GM15510 (cell line): ENCODE results near the gene CAMKK1.

Experiments used
- POLR2A ChIP-seq: IDR thresholded peaks from 3 replicates; pipeline ENCODE4 v1.6.1; 2011; ENCODE audit warnings: borderline replicate concordance; ENCODE audit not compliant: insufficient read length; ENCODE audit errors: extremely low read depth

CAMKK1 gene

DNA sequence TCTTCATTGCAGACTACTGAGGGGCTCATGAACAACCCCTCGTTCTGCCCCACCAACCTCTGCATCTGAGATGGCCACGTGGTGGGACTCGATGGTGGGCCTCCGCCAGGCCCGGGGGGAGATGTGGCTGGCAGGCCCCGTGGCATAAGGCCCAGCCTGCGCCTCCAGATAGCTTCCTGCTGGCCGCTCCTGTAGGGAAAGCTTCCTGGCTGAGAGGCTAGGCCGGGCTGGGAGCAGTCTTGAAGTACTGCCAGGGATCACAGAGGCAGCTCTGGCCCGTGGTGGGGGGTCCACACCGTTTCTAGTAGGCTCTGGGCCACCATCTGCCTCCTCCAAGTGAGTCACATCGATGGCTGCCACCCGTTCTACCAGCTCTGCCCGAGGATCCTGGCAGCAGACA, 7.6 kb downstream of the CAMKK1 start:
- TF ChIP-seq POLR2A: no peak

DNA sequence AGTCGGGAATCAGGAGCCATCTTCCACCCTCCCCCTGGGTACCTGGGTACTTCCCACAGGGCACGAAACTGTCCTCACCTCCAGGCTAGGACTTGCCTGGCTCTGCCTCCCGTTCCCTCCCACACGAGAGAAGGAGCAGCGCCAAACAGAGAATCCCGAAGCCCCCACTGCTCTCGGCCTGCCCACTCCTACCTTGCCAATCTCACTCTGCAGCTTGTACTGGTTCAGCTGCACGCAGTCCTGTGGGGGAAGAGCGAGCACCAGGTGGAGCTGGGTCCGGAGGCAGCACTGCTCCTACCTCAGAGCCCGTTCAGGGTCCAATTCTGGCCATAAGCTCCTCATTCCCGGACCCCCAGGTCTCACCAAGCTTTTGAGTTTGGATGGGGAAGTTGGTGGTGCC, 8.7 kb downstream of the CAMKK1 start:
- no peak for TF ChIP-seq POLR2A

DNA sequence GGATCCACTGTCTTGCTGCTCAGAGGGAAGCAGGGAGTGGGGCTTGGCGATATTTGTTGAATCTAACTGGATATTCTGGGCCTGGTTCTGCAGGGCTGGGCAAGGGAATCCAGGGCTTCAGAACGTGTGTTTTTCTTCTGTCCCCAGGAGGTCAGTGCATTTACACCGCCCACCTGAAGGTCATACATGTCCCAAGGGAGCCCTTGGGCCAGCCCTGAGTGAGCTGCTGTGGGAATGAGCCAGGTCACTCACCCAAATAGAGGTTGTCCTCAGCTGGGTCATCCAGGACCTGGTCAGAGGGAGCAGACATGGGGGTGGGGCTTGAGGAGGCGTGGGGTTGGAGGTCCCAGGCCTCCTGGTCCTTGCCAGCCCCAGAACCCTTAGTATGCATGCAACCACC, 10.6 kb downstream of the CAMKK1 start:
- no peak for TF ChIP-seq POLR2A

DNA sequence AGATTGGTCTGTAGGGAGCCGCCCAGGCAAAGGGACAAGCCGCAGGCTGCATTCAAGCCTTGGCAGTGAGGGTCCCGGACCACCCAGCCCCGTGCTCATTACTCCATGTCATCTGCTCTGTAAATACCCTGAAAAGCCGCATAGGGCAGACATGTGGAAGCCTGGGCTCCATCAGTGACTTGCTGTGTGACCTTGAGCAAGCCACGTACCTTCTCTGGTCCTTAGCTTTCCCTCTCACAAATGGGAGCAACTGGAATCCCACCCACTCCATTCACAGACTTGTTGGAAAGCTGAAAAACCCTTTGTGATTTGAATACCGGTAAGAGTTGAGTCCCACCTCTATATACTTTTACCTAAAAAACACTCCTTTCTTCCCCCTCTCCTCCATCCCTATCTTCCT, 11.9 kb downstream of the CAMKK1 start:
- no peak for TF ChIP-seq POLR2A

DNA sequence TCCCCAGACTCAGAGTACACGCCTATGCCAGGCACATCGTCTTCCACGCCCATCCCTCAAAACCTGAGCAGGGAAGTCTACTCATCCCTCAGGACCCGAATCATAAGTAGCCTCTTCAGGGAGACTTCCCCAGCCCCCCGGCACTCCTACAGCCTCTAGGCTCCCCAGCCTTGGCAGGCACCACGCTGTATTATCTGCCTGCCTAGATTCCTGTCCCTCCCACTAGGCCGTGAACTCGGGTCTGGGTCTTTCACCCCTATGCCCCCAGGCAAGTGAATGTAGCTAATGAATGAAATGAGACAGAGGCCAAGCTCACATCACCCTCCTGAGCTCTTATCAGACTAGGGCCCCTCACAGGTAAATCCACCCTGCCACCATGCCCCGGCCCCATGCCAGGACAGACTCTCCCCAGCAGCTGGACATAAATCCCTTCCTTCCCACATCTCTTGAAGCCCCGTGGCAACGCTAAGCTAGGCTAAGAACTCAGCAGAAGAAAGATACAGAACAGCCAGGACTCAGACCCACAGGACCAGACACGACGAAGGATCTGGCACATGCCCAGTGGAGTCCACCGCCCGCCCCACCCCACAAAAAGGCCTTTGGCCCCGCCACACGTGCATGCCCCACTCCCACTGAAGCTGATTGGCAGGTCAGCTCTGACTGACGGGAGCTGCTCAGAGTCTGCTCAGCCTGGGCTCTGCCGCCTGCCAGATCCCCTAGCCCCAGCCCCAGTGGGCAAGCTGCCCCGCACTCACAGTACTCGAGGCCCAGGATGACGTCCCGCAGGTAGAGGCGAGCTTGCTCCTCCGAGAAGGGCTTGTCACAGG, 13.0 kb downstream of the CAMKK1 start:
- no peak for TF ChIP-seq POLR2A

DNA sequence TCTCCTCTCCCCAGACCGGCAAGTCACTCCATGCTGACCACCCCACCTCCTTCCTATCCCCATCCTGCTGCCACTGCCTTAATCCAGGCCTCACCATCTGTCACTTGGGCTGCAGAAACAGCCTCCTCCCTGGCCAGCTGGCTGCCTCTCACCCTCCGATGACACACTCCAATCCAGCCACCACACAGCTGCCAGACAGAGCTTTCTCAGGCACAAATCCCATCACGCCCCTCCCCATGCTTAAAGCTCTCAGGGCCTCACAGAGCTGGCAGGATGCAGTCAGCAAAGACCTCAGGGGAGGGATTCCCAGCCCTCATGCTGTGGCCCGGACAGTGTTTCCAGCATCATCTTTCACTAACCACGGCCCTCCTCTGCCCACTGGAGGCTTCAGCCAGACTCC, 13.7 kb downstream of the CAMKK1 start:
- TF ChIP-seq POLR2A: no peak

DNA sequence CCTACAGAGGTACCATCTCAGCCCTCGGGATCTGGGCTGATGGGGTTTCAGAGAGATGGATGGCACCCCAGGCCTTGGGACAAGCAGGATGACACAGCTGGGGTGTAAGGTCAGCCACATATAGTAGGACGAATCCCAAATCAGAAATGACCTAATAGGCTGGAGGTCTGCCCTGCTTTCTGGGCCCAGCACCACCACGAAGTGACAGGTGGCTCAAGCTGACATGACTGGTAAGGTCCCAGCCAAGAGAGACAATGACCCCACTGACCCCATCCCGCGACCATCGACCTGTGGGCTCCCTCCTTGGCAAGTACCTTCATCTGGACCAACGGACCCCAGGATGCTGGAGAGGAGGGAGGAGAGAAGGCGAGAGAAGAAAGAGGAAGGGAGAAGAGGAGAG, 15.6 kb downstream of the CAMKK1 start:
- TF ChIP-seq POLR2A: no peak

DNA sequence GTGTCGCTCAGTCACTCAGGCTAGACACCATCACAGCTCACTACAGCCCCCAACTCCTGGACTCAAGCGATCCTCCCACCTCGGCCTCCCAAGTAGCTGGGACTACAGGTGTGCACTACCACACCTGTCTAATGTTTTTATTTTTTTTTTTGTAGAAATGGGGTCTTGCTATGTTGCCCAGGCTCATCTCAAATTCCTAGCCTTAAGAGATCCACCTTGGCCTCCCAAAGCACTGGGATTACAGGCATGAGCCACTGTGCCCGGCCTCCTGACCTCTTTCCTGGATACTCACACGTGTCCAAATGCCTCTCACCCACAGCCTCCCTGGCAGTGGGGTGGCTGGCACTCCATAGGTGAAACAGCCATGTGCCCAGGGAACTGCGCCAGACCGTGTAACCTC, 17.5 kb downstream of the CAMKK1 start:
- TF ChIP-seq POLR2A: no peak

DNA sequence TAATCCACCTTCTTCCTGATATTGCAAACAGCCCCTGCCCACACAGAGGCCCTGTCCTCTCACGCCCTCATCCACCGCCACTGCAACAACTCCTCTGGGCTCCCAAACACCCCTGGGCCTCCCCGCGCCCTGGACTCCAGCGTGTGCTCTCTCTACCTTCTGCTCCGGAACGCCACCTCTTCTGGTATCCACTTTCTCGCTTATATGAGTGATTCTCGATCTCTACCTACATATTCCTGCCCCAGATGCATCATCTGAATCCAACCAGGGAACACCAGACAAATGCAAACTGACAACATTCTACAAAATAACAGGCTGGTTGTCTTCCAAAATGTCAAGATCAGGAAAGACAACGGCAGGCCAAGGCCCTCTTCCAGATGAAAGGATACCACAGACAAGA, 19.0 kb downstream of the CAMKK1 start:
- TF ChIP-seq POLR2A: no peak

DNA sequence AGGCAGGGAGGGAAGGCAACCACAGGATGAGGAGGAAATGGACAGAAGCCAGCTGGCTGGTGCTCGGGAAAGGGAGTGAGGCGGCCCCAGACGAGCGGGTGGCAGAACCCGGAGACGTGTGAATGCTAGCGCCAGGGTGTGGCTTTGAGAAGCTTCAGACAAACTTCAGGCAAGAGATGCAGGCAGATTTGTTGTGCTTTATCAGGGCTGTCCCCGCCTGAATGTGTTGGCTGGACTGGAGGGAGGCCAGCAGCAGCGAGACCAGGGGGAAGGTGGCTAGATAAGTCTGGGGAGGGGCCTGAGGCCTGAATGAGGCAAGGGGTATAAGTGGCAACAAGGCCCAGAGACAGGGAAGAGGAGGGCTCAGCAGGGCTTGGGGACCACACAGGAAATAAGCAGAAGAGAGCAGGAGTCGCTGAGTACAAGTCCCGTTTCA, 22.0 kb downstream of the CAMKK1 start:
- no peak for TF ChIP-seq POLR2A

DNA sequence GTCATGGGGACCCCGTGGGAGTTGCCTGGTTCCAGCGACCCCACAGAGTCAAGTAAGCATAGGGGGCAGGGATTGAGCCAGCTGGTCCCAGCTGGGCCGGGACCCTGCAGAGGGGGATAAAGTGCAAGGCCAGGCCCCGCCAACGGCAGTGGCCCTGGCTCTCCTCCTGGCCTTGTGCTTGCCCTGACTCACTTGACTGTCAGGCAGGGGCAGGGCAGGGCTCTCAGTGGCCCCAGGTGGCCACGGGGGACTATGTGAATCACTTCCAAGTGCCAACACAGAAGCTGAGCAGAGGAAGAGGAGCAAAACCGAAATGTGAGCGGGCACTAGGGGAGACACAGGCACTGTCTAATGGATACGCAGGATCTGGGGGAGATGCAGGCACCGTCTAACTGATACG, 25.2 kb downstream of the CAMKK1 start:
- no peak for TF ChIP-seq POLR2A

DNA sequence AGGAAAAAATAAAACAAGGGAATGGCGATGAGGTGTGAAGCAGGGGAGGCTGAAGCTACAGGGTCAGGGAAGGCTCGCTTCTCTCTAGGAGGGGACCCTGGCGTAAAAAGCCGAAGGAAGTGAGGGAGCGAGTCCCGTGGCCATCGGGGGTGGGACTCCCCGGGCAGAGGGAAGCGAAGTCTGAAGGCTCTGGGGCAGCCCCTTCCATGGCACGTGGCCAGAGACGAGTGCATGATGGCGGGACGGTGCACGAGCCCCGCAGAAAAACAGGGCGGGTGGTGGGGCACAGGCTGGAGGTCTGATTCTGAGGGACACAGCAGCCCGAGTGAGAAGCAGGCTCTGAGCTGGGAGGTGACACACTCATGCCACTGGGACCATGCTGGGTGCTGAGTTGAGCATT, 25.7 kb downstream of the CAMKK1 start:
- no peak for TF ChIP-seq POLR2A

DNA sequence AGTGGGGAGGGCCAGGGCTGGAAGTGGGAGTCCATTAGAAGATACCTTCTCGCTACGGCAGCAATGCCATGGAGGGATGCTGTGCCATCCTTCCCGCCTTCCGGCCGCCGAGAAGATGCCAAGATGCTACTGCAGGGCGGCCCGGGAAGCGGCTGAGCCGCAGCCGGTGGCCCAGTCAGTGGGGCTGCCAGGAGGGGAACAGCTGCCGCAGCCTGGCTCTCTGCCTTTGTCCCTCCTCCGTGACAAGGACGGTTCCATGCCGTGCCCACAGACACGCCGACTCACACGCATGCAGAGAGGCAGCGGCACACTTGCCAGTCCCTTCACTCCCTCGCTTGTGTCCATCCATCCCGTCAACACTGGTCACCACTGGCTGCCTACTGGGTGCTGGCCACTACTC, 26.6 kb downstream of the CAMKK1 start:
- no peak for TF ChIP-seq POLR2A

DNA sequence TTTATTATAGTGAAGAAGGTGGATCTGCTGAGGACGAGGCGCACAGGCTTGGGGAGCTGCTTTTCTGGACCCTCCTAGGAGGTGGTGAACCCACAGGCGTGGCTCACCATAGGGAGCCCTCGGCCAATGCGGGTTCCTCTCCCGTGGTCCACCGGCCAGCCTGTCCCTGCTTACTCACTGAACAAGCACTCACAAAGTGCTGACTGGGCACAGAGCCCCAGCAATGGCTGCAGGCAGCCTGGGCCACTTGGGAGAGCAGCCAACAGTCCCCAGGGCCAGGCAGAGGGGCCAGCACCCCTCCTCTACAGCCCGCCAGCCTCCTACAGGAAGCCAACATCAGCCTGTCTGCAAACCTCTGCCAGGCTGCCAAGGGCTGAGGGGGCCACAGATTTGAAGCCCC, 27.7 kb downstream of the CAMKK1 start:
- TF ChIP-seq POLR2A: no peak

DNA sequence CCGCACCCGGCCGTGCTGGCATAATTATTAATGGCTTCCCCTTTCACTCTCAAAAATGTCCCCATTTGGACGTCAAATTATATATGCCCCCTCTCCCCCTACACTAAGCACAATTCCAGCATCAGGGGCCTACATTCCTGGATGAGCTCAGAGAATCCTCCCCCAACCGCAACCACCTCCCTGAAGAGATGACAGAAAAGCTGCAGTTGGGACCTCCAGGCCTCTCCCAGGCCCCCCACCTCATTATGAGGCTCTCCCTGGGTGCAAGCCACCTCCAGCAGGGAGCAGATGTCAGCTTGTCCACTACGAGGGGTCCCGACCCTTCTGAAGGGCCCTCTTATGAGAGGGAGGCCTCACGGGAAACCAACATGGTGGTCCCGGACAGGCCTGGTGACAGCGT, 28.3 kb downstream of the CAMKK1 start:
- TF ChIP-seq POLR2A: no peak
